ENCODE data around the gene WDR27.

- TF ChIP-seq CTCF (IDR thresholded peaks at IDR 0.05) = no peak
- TF ChIP-seq POLR2A (IDR thresholded peaks at IDR 0.05) = no peak
Observed at GRCh38 chr6:169577974-169578373, 123.9 kb downstream of the WDR27 start.

All from heart left ventricle (tissue), 13 donors.